K562 (cell line): Measurements from ENCODE around the gene CC2D1A. TPM values are rescaled to one million over a fixed set of nuclear protein-coding genes. Genes with fewer than 3 reads are reported as not detected.

Experiments
- ATAC-seq: fragments of 200-7000 bp; cut with Tn5 transposase; 3 replicates; pipeline ENCODE4 v1.9.1; 2020; ENCODE audit warnings: moderate library complexity
- BruUV-seq: library from RNA; stranded (reverse); fragments of 400-500 nt; replicated peaks from 2 replicates; lab custom pipeline; 2021; lab: Mats Ljungman, UMichigan
- CTCF ChIA-PET: fragments of 300-600 bp; formaldehyde crosslinking; extraction: SDS; loops from one replicate; lab custom pipeline; 2021; ENCODE audit warnings: low intra/inter-chr PET ratio; lab: Yijun Ruan, JAX
- POLR2A ChIA-PET: fragments of 300-600, 350-650 bp; sonication (Branson Sonifier 250); formaldehyde crosslinking; extraction: SDS; loops from one replicate; lab custom pipeline; 2021; ENCODE audit warnings: antibody characterized with exemption, inconsistent platforms; lab: Yijun Ruan, JAX
- DNase-seq, 4 experiments: peaks; one replicate each; pipeline versions ENCODE4 v3.0.0 to v3.0.0-alpha.2; 2011 to 2018; ENCODE audit warnings: low spot score in 3 of 4, mixed read lengths in 3 of 4; ENCODE audit errors: extremely low read depth in 1 of 4
- FAIRE-seq: peaks from 2 replicates; lab custom pipeline; 2011; peaks lifted over from hg19 to GRCh38; lab: Jason Lieb, UNC
- H2AFZ ChIP-seq: 2 replicates; pipeline ENCODE4 v1.6.0; 2011; ENCODE audit warnings: low read depth, low read length, control low read depth, inconsistent platforms
- H3K27ac ChIP-seq: fragments of 200-600 bp; 3 replicates; pipeline ENCODE4 v1.8.0; 2011; ENCODE audit warnings: low read depth, mild to moderate bottlenecking, control low read depth, inconsistent platforms, low read length, moderate library complexity, mixed read lengths; ENCODE audit errors: extremely low read depth
- H3K27me3 ChIP-seq, 2 experiments: fragments of 300-600 bp in 1 of 2; 2 replicates in 1 of 2; 3 replicates in 1 of 2; pipeline versions ENCODE4 v1.6.0 to v1.8.0; 2011; ENCODE audit warnings: inconsistent platforms in 2 of 2, low read length in 2 of 2, mild to moderate bottlenecking in 1 of 2, mixed read lengths in 1 of 2, moderate library complexity in 1 of 2; ENCODE audit not compliant: control insufficient read depth in 2 of 2, insufficient read depth in 2 of 2
- H3K36me3 ChIP-seq: fragments of 300-600 bp; 3 replicates; pipeline ENCODE4 v1.8.0; 2011; ENCODE audit warnings: mild to moderate bottlenecking, low read length, inconsistent platforms; ENCODE audit not compliant: control insufficient read depth, insufficient read depth
- H3K4me1 ChIP-seq, 2 experiments: fragments of 200-600 bp in 1 of 2; replicated peaks in 1 of 2; 2 replicates in 1 of 2; 3 replicates in 1 of 2; pipeline versions ENCODE4 v1.5.1 to v1.8.0; 2011; ENCODE audit warnings: inconsistent platforms in 2 of 2, low read length in 2 of 2, mild to moderate bottlenecking in 1 of 2, mixed read lengths in 1 of 2, moderate library complexity in 1 of 2; ENCODE audit not compliant: control insufficient read depth in 2 of 2, insufficient read depth in 2 of 2
- H3K4me2 ChIP-seq: 2 replicates; pipeline ENCODE4 v1.6.1; 2011; ENCODE audit warnings: low read length, control low read depth, inconsistent platforms, mixed read lengths; ENCODE audit not compliant: insufficient read depth
- H3K4me3 ChIP-seq: fragments of 200-600 bp; sonication (generic), shearing (Covaris generic); 2 replicates; pipeline ENCODE4 v1.5.1; 2016; ENCODE audit warnings: control low read depth, inconsistent platforms
- H3K79me2 ChIP-seq: fragments of 200-600 bp; 3 replicates; pipeline ENCODE4 v1.8.0; 2011; ENCODE audit warnings: low read length, inconsistent platforms; ENCODE audit not compliant: control insufficient read depth, insufficient read depth
- H3K9ac ChIP-seq, 2 experiments: 2 replicates each; pipeline versions ENCODE4 v1.6.0 to v1.6.1; 2011; ENCODE audit warnings: low read depth in 2 of 2, low read length in 2 of 2, control low read depth in 1 of 2, inconsistent platforms in 1 of 2, mild to moderate bottlenecking in 1 of 2, mixed read lengths in 1 of 2; ENCODE audit not compliant: insufficient read depth in 1 of 2
- H3K9me1 ChIP-seq: one replicate; pipeline ENCODE4 v1.6.0; 2011; ENCODE audit warnings: inconsistent platforms, mild to moderate bottlenecking, low read length, moderate library complexity; ENCODE audit not compliant: control insufficient read depth, insufficient read depth
- H3K9me3 ChIP-seq: replicated peaks from 2 replicates; pipeline ENCODE4 v1.5.1; 2011; ENCODE audit warnings: low read depth, low read length, inconsistent platforms; ENCODE audit not compliant: control insufficient read depth, insufficient read depth
- H4K20me1 ChIP-seq: replicated peaks from 2 replicates; pipeline ENCODE4 v1.6.1; 2011; ENCODE audit warnings: low read length, inconsistent platforms, mixed read lengths; ENCODE audit not compliant: control insufficient read depth, insufficient read depth
- KDM5B ChIP-seq: fragments of 200-600 bp; sonication (generic); IDR thresholded peaks from 2 replicates; pipeline ENCODE4 v1.6.1; 2012; ENCODE audit warnings: low read depth, mild to moderate bottlenecking, moderate library complexity, low read length, control low read depth, inconsistent platforms; ENCODE audit not compliant: insufficient replicate concordance
- RBFOX2 ChIP-seq: fragments of 200-400 bp; formaldehyde crosslinking; IDR thresholded peaks from 2 replicates; pipeline ENCODE4 v1.6.1; 2017; ENCODE audit warnings: low read depth, mild to moderate bottlenecking, low read length, moderate library complexity
- WGBS: fragments of 100-300 bp; shearing (Covaris generic); methylation state at CpG from one replicate; pipeline ENCODE4 v1.1.6; 2016; ENCODE audit warnings: low coverage, mixed read lengths; ENCODE audit not compliant: insufficient coverage; ENCODE audit errors: missing lambda C conversion rate; 5-methylcytosine and 5-hydroxymethylcytosine counted together
- in situ Hi-C: fragments of 300-500 bp; cut with MboI; formaldehyde crosslinking; loops from 4 replicates; pipeline ENCODE4 v1.15.0; 2018; ENCODE audit warnings: inconsistent platforms, mixed read lengths
- intact Hi-C: fragments of 100-400 bp; cut with micrococcal nuclease; formaldehyde crosslinking; loops from 2 replicates; pipeline ENCODE4 v1.14.2; 2022
- polyA plus RNA-seq, 8 experiments: library from polyadenylated mRNA; depleted of rRNA in 4 of 8; stranded (reverse) in 5 of 8; unstranded in 3 of 8; fragments of >200 nt; fragmentation: Nextera tagmentation in 2 of 8; fragmentation: Illumina TruSeq in 1 of 8; extraction: Ambion mirVana in 2 of 8; extraction: Trizol in 1 of 8; gene quantifications; 2 replicates each; pipeline versions ENCODE4 v1.2.1 to v1.2.3, GENCODE V29; 2011 to 2014; ENCODE audit warnings: inconsistent platforms in 1 of 8, missing spikeins in 1 of 8
- total RNA-seq, 7 experiments: library from RNA; depleted of rRNA in 6 of 7; stranded (reverse); fragments of >200 nt in 6 of 7; fragmentation: Illumina TruSeq in 2 of 7; extraction: Trizol in 2 of 7; gene quantifications; 2 replicates each; pipeline versions ENCODE4 v1.2.1 to v1.2.3, GENCODE V29; 2011 to 2021; ENCODE audit warnings: low replicate concordance in 1 of 7
- TF ChIP-seq, protein P1 (sequence below): fragments of 450-650 bp; IDR thresholded peaks from 2 replicates; pipeline ENCODE4 v1.6.1; 2016; ENCODE audit warnings: mild to moderate bottlenecking, moderate library complexity

The CC2D1A gene
- total and polyA plus RNA-seq, 9 of the 15 experiments (the other 6 are each of a cell fraction or from before 2014, with no cell fraction given): 0.32 to 31.0 (median 12.9) TPM

DNA sequence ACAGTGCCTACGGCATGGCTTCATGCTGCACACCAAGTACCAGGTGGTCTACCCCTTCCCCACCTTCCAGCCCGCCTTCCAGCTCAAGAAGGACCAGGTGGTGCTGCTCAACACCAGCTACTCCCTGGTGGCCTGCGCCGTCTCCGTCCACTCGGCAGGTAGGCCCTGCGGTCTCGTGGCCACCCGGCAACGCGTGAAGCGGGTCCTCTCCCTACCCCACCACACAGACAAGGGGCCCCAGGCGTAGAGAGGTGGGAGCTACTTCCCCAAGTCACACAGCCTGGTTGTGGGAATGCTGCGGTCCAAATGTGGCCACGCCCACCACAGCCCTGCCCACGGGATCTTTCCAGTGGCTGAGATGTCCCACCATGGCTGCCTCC lies 50.4 kb downstream of the CC2D1A start:
- in situ Hi-C loops (no loop called here), intact Hi-C loops (loop anchor here (10.0 kb wide), 1 partner anchor 78 kb away; the partner anchor contains the start of gene IL27RA)
- Histone ChIP-seq H3K9ac (no peak overlapping the region), H3K4me1 (peaks cover 14 to 79% of the 10 kb centered on the region in 2 experiments; a peak in 4 of 5 replicates), H3K27me3 (no peaks in the 10 kb centered on the region), H3K27ac (no peak overlapping the region), H3K36me3 (peaks cover 74% of the 10 kb centered on the region), H3K9me1 (no peaks in the 10 kb centered on the region), H3K4me2 (no peak overlapping the region), H2AFZ (no peak overlapping the region), H4K20me1 (peaks cover 4% of the 10 kb centered on the region; the same call in 1 of the 2 replicates), H3K9me3 (no peaks in the 10 kb centered on the region), H3K4me3 (no peak overlapping the region), H3K79me2 (peaks cover 23% of the 10 kb centered on the region)
- TF ChIP-seq KDM5B (no peak), RBFOX2 (peak; percentile 32; the same call in 1 of the 2 replicates)
- TF ChIP-seq, protein P1, sequence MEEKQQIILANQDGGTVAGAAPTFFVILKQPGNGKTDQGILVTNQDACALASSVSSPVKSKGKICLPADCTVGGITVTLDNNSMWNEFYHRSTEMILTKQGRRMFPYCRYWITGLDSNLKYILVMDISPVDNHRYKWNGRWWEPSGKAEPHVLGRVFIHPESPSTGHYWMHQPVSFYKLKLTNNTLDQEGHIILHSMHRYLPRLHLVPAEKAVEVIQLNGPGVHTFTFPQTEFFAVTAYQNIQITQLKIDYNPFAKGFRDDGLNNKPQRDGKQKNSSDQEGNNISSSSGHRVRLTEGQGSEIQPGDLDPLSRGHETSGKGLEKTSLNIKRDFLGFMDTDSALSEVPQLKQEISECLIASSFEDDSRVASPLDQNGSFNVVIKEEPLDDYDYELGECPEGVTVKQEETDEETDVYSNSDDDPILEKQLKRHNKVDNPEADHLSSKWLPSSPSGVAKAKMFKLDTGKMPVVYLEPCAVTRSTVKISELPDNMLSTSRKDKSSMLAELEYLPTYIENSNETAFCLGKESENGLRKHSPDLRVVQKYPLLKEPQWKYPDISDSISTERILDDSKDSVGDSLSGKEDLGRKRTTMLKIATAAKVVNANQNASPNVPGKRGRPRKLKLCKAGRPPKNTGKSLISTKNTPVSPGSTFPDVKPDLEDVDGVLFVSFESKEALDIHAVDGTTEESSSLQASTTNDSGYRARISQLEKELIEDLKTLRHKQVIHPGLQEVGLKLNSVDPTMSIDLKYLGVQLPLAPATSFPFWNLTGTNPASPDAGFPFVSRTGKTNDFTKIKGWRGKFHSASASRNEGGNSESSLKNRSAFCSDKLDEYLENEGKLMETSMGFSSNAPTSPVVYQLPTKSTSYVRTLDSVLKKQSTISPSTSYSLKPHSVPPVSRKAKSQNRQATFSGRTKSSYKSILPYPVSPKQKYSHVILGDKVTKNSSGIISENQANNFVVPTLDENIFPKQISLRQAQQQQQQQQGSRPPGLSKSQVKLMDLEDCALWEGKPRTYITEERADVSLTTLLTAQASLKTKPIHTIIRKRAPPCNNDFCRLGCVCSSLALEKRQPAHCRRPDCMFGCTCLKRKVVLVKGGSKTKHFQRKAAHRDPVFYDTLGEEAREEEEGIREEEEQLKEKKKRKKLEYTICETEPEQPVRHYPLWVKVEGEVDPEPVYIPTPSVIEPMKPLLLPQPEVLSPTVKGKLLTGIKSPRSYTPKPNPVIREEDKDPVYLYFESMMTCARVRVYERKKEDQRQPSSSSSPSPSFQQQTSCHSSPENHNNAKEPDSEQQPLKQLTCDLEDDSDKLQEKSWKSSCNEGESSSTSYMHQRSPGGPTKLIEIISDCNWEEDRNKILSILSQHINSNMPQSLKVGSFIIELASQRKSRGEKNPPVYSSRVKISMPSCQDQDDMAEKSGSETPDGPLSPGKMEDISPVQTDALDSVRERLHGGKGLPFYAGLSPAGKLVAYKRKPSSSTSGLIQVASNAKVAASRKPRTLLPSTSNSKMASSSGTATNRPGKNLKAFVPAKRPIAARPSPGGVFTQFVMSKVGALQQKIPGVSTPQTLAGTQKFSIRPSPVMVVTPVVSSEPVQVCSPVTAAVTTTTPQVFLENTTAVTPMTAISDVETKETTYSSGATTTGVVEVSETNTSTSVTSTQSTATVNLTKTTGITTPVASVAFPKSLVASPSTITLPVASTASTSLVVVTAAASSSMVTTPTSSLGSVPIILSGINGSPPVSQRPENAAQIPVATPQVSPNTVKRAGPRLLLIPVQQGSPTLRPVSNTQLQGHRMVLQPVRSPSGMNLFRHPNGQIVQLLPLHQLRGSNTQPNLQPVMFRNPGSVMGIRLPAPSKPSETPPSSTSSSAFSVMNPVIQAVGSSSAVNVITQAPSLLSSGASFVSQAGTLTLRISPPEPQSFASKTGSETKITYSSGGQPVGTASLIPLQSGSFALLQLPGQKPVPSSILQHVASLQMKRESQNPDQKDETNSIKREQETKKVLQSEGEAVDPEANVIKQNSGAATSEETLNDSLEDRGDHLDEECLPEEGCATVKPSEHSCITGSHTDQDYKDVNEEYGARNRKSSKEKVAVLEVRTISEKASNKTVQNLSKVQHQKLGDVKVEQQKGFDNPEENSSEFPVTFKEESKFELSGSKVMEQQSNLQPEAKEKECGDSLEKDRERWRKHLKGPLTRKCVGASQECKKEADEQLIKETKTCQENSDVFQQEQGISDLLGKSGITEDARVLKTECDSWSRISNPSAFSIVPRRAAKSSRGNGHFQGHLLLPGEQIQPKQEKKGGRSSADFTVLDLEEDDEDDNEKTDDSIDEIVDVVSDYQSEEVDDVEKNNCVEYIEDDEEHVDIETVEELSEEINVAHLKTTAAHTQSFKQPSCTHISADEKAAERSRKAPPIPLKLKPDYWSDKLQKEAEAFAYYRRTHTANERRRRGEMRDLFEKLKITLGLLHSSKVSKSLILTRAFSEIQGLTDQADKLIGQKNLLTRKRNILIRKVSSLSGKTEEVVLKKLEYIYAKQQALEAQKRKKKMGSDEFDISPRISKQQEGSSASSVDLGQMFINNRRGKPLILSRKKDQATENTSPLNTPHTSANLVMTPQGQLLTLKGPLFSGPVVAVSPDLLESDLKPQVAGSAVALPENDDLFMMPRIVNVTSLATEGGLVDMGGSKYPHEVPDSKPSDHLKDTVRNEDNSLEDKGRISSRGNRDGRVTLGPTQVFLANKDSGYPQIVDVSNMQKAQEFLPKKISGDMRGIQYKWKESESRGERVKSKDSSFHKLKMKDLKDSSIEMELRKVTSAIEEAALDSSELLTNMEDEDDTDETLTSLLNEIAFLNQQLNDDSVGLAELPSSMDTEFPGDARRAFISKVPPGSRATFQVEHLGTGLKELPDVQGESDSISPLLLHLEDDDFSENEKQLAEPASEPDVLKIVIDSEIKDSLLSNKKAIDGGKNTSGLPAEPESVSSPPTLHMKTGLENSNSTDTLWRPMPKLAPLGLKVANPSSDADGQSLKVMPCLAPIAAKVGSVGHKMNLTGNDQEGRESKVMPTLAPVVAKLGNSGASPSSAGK: no peak
- CTCF ChIA-PET: no interaction called here
- no peak for DNase-seq
- 90% methylated on average over 13 of the region's 16 CpGs for WGBS
- no TSS peak for BruUV-seq
- ATAC-seq: no peak
- FAIRE-seq: no peak
- POLR2A ChIA-PET: interaction anchor here (0.6 to 0.8 kb wide), 2 partner anchors 87 to 637 kb away, joined by 3 to 4 read pairs; no protein-coding TSS in a partner anchor
